ENCODE measurements around the gene OTC. TPM values are rescaled to one million over a fixed set of nuclear protein-coding genes. Genes with fewer than 3 reads are reported as not detected.

Gene OTC
- total and polyA plus RNA-seq, 2 donors (not counting 1 experiment from before 2014, with no cell fraction given), result not detected

- CTCF ChIA-PET, result no interaction called here
- WGBS (ENCODE audit: insufficient coverage), result no CpG with 5 or more reads among the region's 5 CpGs
- H3K4me3 Mint-ChIP-seq, result no peak overlapping the region
These were observed 6.3 kb upstream of the OTC start for GRCh38 chrX:38346150-38346549.

GRCh38 chrX:38347136-38347535 is 5.3 kb upstream of the OTC start:
- no CpG with 5 or more reads among the region's 2 CpGs for WGBS (ENCODE audit: insufficient coverage)
- peaks cover 14% of the 10 kb centered on the region for H3K27me3 Mint-ChIP-seq
- Histone ChIP-seq H3K36me3 (replicated peaks in 1 of 2; ENCODE audit: control extremely low read depth in 1 of 2, control insufficient read depth in 1 of 2, extremely low read depth in 1 of 2, insufficient read depth in 2 of 2, low read length in 1 of 2) (no peaks in the 10 kb centered on the region), H3K4me3 (ENCODE audit: control extremely low read depth in 1 of 5, extremely low read depth in 1 of 5, insufficient read depth in 1 of 5, low read depth in 2 of 5, low read length in 4 of 5) (no peak overlapping the region), H3K9me3 (ENCODE audit: control extremely low read depth in 1 of 3, control insufficient read depth in 2 of 3, insufficient read depth in 1 of 3, low read length in 2 of 3) (no peaks in the 10 kb centered on the region), H4K20me1 (ENCODE audit: control insufficient read depth, insufficient read depth, low read length, poor library complexity, severe bottlenecking) (no peaks in the 10 kb centered on the region), H3K79me2 (ENCODE audit: control insufficient read depth, insufficient read depth, low read length) (no peaks in the 10 kb centered on the region), H3K27ac (ENCODE audit: low read length in 2 of 2) (no peak overlapping the region), H3K4me2 (replicated peaks; ENCODE audit: low read depth, low read length, poor library complexity, severe bottlenecking) (no peak overlapping the region), H2AFZ (ENCODE audit: insufficient read depth, low read depth, low read length, poor library complexity, severe bottlenecking) (no peak overlapping the region), H3K9ac (ENCODE audit: low read length) (no peak overlapping the region), H3K4me1 (ENCODE audit: control insufficient read depth in 2 of 2, insufficient read depth in 2 of 2, low read length in 2 of 2) (no peaks in the 10 kb centered on the region), H3K27me3 (replicated peaks in 1 of 4; ENCODE audit: control extremely low read depth in 1 of 4, control insufficient read depth in 3 of 4, insufficient read depth in 4 of 4, low read length in 3 of 4) (peaks cover 0 to 4% (median under 1%) of the 10 kb centered on the region in 4 experiments)
- CTCF ChIA-PET, result no interaction called here
- intact Hi-C loops (cut with micrococcal nuclease), result no loop called here
- TF ChIP-seq CTCF (IDR thresholded peaks at IDR 0.05), result no peak
- POLR2A ChIA-PET, result no interaction called here
- H3K4me1 Mint-ChIP-seq, result no peaks in the 10 kb centered on the region
- H3K4me3 Mint-ChIP-seq, result no peak overlapping the region
- no peak for ATAC-seq (ENCODE audit: low read depth)
- no peak for DNase-seq
- H3K9me3 Mint-ChIP-seq (ENCODE audit: insufficient read depth), result no peaks in the 10 kb centered on the region
- no peak overlapping the region for H3K27ac Mint-ChIP-seq

More at GRCh38 chrX:38346150-38346549, 6.3 kb upstream of the OTC start:
- Mint-ChIP-seq H3K27me3 (peaks cover 18% of the 10 kb centered on the region), H3K9me3 (ENCODE audit: insufficient read depth) (no peaks in the 10 kb centered on the region), H3K4me1 (no peaks in the 10 kb centered on the region), H3K27ac (no peak overlapping the region)
- Histone ChIP-seq H3K36me3 (replicated peaks in 1 of 2; ENCODE audit: control extremely low read depth in 1 of 2, control insufficient read depth in 1 of 2, extremely low read depth in 1 of 2, insufficient read depth in 2 of 2, low read length in 1 of 2) (no peaks in the 10 kb centered on the region), H3K4me1 (ENCODE audit: control insufficient read depth in 2 of 2, insufficient read depth in 2 of 2, low read length in 2 of 2) (no peaks in the 10 kb centered on the region), H3K9ac (ENCODE audit: low read length) (no peak overlapping the region), H3K4me3 (ENCODE audit: control extremely low read depth in 1 of 5, extremely low read depth in 1 of 5, insufficient read depth in 1 of 5, low read depth in 2 of 5, low read length in 4 of 5) (no peak overlapping the region), H2AFZ (ENCODE audit: insufficient read depth, low read depth, low read length, poor library complexity, severe bottlenecking) (no peak overlapping the region), H3K27me3 (replicated peaks in 1 of 4; ENCODE audit: control extremely low read depth in 1 of 4, control insufficient read depth in 3 of 4, insufficient read depth in 4 of 4, low read length in 3 of 4) (peaks cover 0 to 4% (median under 1%) of the 10 kb centered on the region in 4 experiments), H3K9me3 (ENCODE audit: control extremely low read depth in 1 of 3, control insufficient read depth in 2 of 3, insufficient read depth in 1 of 3, low read length in 2 of 3) (no peaks in the 10 kb centered on the region), H4K20me1 (ENCODE audit: control insufficient read depth, insufficient read depth, low read length, poor library complexity, severe bottlenecking) (no peaks in the 10 kb centered on the region), H3K4me2 (replicated peaks; ENCODE audit: low read depth, low read length, poor library complexity, severe bottlenecking) (no peak overlapping the region), H3K27ac (ENCODE audit: low read length in 2 of 2) (no peak overlapping the region), H3K79me2 (ENCODE audit: control insufficient read depth, insufficient read depth, low read length) (no peaks in the 10 kb centered on the region)
- ATAC-seq (ENCODE audit: low read depth) (no peak), DNase-seq (no peak)
- intact Hi-C loops (cut with micrococcal nuclease), result no loop called here
- TF ChIP-seq CTCF (IDR thresholded peaks at IDR 0.05) (no peak), EZH2 (IDR thresholded peaks at IDR 0.05; ENCODE audit: borderline replicate concordance, insufficient read depth, low read depth, low read length, poor library complexity, severe bottlenecking) (no peak)
- POLR2A ChIA-PET, result no interaction called here

Measured in B cell (primary cell).